ENCODE results near the gene RUSF1.

The RUSF1 gene

GRCh38 chr16:31467151-31467773 lies 40.9 kb downstream of the RUSF1 start:
- no peak for DNase-seq

- no peak for DNase-seq
Observed at GRCh38 chr16:31466381-31466841, 41.8 kb downstream of the RUSF1 start.

- no peak for DNase-seq
Observed at GRCh38 chr16:31465788-31466370, 42.3 kb downstream of the RUSF1 start.

- DNase-seq = no peak
Observed at GRCh38 chr16:31464781-31465260, 43.4 kb downstream of the RUSF1 start.

- no peak for DNase-seq
Observed at GRCh38 chr16:31464348-31464769, 43.8 kb downstream of the RUSF1 start.

- no peak for DNase-seq
Observed at GRCh38 chr16:31461921-31462804, 46.0 kb downstream of the RUSF1 start.

GRCh38 chr16:31461201-31461920 lies 46.8 kb downstream of the RUSF1 start:
- no peak for DNase-seq

GRCh38 chr16:31460582-31461002 lies 47.6 kb downstream of the RUSF1 start:
- no peak for DNase-seq

- peak; percentile 89 for DNase-seq
Observed at GRCh38 chr16:31459687-31460581, 48.3 kb downstream of the RUSF1 start.

GRCh38 chr16:31458844-31459686 lies 49.1 kb downstream of the RUSF1 start, which contains the start of gene ARMC5:
Gene ARMC5, plus strand, starts transcription at chr16:31459501. Its CDS starts 24 bp downstream, at chr16:31459525.
- peak; percentile 75 for DNase-seq

- DNase-seq = no peak
Observed at GRCh38 chr16:31458073-31458843, 49.9 kb downstream of the RUSF1 start.

- DNase-seq = no peak
Observed at GRCh38 chr16:31456988-31457360, 51.2 kb downstream of the RUSF1 start.

GRCh38 chr16:31455601-31456314 lies 52.4 kb downstream of the RUSF1 start:
- no peak for DNase-seq

GRCh38 chr16:31453255-31454204 lies 54.7 kb downstream of the RUSF1 start:
- no peak for DNase-seq

- no peak for DNase-seq
Observed at GRCh38 chr16:31452631-31453106, 55.5 kb downstream of the RUSF1 start.

GRCh38 chr16:31451681-31452351 lies 56.4 kb downstream of the RUSF1 start:
- no peak for DNase-seq

- no peak for DNase-seq
Observed at GRCh38 chr16:31451201-31451600, 57.0 kb downstream of the RUSF1 start.
